Measurements from ENCODE around the gene KDM2A.

DNA sequence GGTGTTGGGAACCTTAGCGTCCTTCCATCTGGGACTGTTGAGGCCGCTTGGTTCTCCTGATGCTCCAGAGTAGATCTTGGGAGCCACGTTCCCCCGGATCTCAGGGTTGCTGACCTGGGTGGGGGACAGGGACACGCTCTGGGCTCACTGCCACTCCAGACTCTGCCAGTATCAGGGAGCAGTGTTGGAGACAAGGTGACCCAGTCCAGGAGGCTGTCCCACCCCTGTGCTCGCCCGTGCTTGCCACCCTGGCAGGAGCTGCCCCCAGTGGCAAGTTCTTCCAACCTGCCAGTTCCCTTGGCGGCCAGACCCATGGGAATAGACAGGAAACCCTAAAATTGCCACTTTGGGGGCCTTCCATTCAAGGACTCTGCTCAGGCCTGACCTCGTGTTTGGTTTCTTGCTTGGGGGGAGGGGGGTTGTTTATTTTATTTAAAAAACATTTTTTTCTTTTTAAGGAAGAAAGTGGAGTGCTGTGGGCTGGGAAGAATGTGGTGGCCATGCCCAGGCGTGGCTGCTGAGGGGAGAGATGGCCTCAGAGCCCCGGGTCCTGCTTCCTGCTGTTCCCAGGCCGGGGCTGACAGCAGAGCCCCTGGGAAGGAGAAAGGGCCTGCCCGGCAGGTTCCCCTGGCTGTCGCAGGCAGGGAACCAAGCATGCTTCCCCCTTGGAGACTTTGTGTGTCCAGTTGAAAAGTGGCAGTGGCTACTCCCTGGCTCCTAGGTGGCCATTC is 154.4 kb downstream of the KDM2A start:
- TF ChIP-seq POLR2A (IDR thresholded peaks at IDR 0.05) = no peak
- TF ChIP-seq, protein P1, sequence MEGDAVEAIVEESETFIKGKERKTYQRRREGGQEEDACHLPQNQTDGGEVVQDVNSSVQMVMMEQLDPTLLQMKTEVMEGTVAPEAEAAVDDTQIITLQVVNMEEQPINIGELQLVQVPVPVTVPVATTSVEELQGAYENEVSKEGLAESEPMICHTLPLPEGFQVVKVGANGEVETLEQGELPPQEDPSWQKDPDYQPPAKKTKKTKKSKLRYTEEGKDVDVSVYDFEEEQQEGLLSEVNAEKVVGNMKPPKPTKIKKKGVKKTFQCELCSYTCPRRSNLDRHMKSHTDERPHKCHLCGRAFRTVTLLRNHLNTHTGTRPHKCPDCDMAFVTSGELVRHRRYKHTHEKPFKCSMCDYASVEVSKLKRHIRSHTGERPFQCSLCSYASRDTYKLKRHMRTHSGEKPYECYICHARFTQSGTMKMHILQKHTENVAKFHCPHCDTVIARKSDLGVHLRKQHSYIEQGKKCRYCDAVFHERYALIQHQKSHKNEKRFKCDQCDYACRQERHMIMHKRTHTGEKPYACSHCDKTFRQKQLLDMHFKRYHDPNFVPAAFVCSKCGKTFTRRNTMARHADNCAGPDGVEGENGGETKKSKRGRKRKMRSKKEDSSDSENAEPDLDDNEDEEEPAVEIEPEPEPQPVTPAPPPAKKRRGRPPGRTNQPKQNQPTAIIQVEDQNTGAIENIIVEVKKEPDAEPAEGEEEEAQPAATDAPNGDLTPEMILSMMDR (IDR thresholded peaks at IDR 0.05 in 4 of 5, conservative IDR thresholded peaks at IDR 0.05 in 1 of 5) = no peak

Data from gastrocnemius medialis (tissue), 4 donors.